Peyer's patch (tissue), 4 donors: Measurements from ENCODE around the gene BACH2.

Experiments used
- POLR2A ChIP-seq, 2 donors: fragments of 450-650 bp; IDR thresholded peaks; one replicate each; pipeline ENCODE4 v1.5.1; 2017; ENCODE audit warnings: antibody characterized with exemption in 2 of 2, mild to moderate bottlenecking in 2 of 2, moderate library complexity in 2 of 2
- TF ChIP-seq, protein P1 (sequence below), 6 experiments: fragments of 450-650 bp in 4 of 6; fragments of 200-600 bp in 2 of 6; sonication (generic) in 1 of 6; IDR thresholded peaks; one replicate each; pipeline ENCODE4 v1.5.1; 2017 to 2019; ENCODE audit warnings: antibody characterized with exemption in 6 of 6, mild to moderate bottlenecking in 3 of 6, moderate library complexity in 1 of 6

DNA sequence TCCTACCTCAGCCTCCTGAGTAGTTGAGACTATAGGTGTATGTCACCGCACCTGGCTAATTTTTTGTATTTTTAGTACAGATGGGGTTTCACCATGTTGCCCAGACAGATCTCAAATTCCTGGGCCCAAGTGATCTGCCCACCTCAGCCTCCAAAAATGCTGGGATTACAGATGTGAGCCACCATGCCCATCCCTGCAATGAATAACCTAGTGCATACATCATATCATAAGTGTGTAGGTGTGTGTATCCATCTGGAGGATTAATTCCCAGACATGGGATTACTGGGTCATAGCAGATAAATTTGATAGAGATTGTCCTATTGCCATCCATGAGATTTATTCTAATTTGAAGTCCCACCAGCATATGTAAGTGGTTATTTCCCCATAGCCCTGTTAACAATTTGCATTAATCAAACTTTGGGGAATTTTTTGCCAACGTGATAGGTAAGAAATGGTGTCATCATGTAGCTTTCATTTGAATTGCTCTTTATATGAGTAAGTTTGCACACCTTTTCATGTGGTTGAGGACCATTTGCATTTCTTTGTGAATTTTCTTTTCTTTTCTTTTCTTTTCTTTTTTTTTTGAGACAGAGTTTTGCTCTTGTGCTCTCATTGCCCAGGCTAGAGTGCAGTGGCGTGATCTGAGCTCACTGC lies 29.9 kb upstream of the BACH2 start:
- TF ChIP-seq, protein P1, sequence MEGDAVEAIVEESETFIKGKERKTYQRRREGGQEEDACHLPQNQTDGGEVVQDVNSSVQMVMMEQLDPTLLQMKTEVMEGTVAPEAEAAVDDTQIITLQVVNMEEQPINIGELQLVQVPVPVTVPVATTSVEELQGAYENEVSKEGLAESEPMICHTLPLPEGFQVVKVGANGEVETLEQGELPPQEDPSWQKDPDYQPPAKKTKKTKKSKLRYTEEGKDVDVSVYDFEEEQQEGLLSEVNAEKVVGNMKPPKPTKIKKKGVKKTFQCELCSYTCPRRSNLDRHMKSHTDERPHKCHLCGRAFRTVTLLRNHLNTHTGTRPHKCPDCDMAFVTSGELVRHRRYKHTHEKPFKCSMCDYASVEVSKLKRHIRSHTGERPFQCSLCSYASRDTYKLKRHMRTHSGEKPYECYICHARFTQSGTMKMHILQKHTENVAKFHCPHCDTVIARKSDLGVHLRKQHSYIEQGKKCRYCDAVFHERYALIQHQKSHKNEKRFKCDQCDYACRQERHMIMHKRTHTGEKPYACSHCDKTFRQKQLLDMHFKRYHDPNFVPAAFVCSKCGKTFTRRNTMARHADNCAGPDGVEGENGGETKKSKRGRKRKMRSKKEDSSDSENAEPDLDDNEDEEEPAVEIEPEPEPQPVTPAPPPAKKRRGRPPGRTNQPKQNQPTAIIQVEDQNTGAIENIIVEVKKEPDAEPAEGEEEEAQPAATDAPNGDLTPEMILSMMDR (IDR thresholded peaks at IDR 0.05): no peak
- no peak for TF ChIP-seq POLR2A (IDR thresholded peaks at IDR 0.05)
